ENCODE results near the gene NKD1. TPM values are rescaled to one million over a fixed set of nuclear protein-coding genes. Genes with fewer than 3 reads are reported as not detected.
A peak's percentile ranks its signal among the peaks of the same experiment; 100 is the strongest.

Gene NKD1
- polyA plus RNA-seq, 10 donors = 2.2 to 11.1 (median 4.7) TPM

- DNase-seq = no peak
Observed at GRCh38 chr16:50629334-50629733, 81.1 kb downstream of the NKD1 start.

- no peak for DNase-seq
Observed at GRCh38 chr16:50630394-50631020, 82.3 kb downstream of the NKD1 start.

GRCh38 chr16:50631249-50631984 lies 83.2 kb downstream of the NKD1 start:
- no peak for DNase-seq

GRCh38 chr16:50631985-50632576 lies 83.9 kb downstream of the NKD1 start:
- DNase-seq = no peak

- DNase-seq = no peak
Observed at GRCh38 chr16:50632927-50633800, 85.0 kb downstream of the NKD1 start.

GRCh38 chr16:50634090-50634489 lies 85.9 kb downstream of the NKD1 start:
- DNase-seq = no peak

- no peak for DNase-seq
Observed at GRCh38 chr16:50634947-50635346, 86.8 kb downstream of the NKD1 start.

- no peak for DNase-seq
Observed at GRCh38 chr16:50635505-50636392, 87.6 kb downstream of the NKD1 start.

GRCh38 chr16:50636753-50637374 lies 88.7 kb downstream of the NKD1 start:
- no peak for DNase-seq

GRCh38 chr16:50637716-50638602 lies 89.8 kb downstream of the NKD1 start:
- DNase-seq = no peak

GRCh38 chr16:50638816-50639670 lies 90.8 kb downstream of the NKD1 start:
- DNase-seq = no peak

- DNase-seq = no peak
Observed at GRCh38 chr16:50640391-50640790, 92.2 kb downstream of the NKD1 start.

GRCh38 chr16:50640919-50641817 lies 93.0 kb downstream of the NKD1 start:
- no peak for DNase-seq

- DNase-seq = no peak
Observed at GRCh38 chr16:50641818-50642187, 93.6 kb downstream of the NKD1 start.

GRCh38 chr16:50642349-50642748 lies 94.2 kb downstream of the NKD1 start:
- DNase-seq = no peak

- no peak for DNase-seq
Observed at GRCh38 chr16:50643192-50643591, 95.0 kb downstream of the NKD1 start.

GRCh38 chr16:50644245-50644644 lies 96.0 kb downstream of the NKD1 start:
- no peak for DNase-seq

- peak; percentile 23 to 65 (median 42) for DNase-seq
Observed at GRCh38 chr16:50644729-50645128, 96.5 kb downstream of the NKD1 start.

Data from muscle of back (tissue), 11 donors.